Ishikawa (cell line): Measurements from ENCODE around the gene KDF1.

Source experiments
- EP300 ChIP-seq: IDR thresholded peaks from 2 replicates; pipeline ENCODE4 v1.6.1; 2012; ENCODE audit warnings: borderline replicate concordance
- NFIC ChIP-seq: IDR thresholded peaks from 2 replicates; pipeline ENCODE4 v1.6.1; 2012
- RAD21 ChIP-seq: IDR thresholded peaks from 2 replicates; pipeline ENCODE4 v1.6.1; 2012; ENCODE audit warnings: low read depth
- YY1 ChIP-seq: IDR thresholded peaks from 2 replicates; pipeline ENCODE4 v1.6.1; 2012; ENCODE audit warnings: low read depth
- TF ChIP-seq, protein P1 (sequence below): IDR thresholded peaks from 2 replicates; pipeline ENCODE4 v1.6.1; 2012

GRCh38 chr1:26949266-26949925, 10.9 kb downstream of the KDF1 start:
- no peak for TF ChIP-seq RAD21
- TF ChIP-seq YY1 = no peak
- TF ChIP-seq, protein P1, sequence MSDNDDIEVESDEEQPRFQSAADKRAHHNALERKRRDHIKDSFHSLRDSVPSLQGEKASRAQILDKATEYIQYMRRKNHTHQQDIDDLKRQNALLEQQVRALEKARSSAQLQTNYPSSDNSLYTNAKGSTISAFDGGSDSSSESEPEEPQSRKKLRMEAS = no peak
- no peak for TF ChIP-seq NFIC
- no peak for TF ChIP-seq EP300
